Mesothelial cell of epicardium (in vitro differentiated cells): Measurements from ENCODE around the gene FAM83C. TPM values are rescaled to one million over a fixed set of nuclear protein-coding genes. Genes with fewer than 3 reads are reported as not detected.

Experiments
- DNase-seq, 2 experiments: peaks; one replicate each; pipeline ENCODE4 v3.0.0; 2021; ENCODE audit warnings: low spot score in 2 of 2; ENCODE audit not compliant: unreplicated experiment in 2 of 2
- H3K27ac Mint-ChIP-seq: 2 replicates; pipeline ENCODE4 v1.8.0; 2021; ENCODE audit warnings: mixed read lengths
- H3K27me3 Mint-ChIP-seq: 2 replicates; pipeline ENCODE4 v1.8.0; 2021; ENCODE audit warnings: low read depth, mixed read lengths
- H3K36me3 Mint-ChIP-seq: 2 replicates; pipeline ENCODE4 v1.8.0; 2021; ENCODE audit warnings: mixed read lengths
- H3K4me1 Mint-ChIP-seq: 2 replicates; pipeline ENCODE4 v1.8.0; 2021; ENCODE audit warnings: mixed read lengths
- H3K4me3 Mint-ChIP-seq: 2 replicates; pipeline ENCODE4 v1.8.0; 2021; ENCODE audit warnings: mild to moderate bottlenecking, moderate library complexity, mixed read lengths
- H3K9me3 Mint-ChIP-seq: 2 replicates; pipeline ENCODE4 v1.8.0; 2021; ENCODE audit warnings: mixed read lengths
- total RNA-seq: library from RNA; stranded (reverse); gene quantifications from 3 replicates; pipeline ENCODE4 v1.2.1, GENCODE V29; 2021
- TF ChIP-seq, protein P1 (sequence below): fragments of 200-600 bp; sonication (generic); IDR thresholded peaks from one replicate; pipeline ENCODE4 v1.5.0; 2021; ENCODE audit warnings: antibody characterized with exemption; ENCODE audit not compliant: unreplicated experiment

FAM83C gene
- total RNA-seq, 1 donor from 2014 or later: not detected

GRCh38 chr20:35298264-35298663 is 6.0 kb upstream of the FAM83C start:
- Mint-ChIP-seq H3K27ac (no peak overlapping the region), H3K4me3 (no peak overlapping the region), H3K4me1 (no peaks in the 10 kb centered on the region), H3K36me3 (no peaks in the 10 kb centered on the region), H3K9me3 (no peaks in the 10 kb centered on the region), H3K27me3 (peaks cover 12% of the 10 kb centered on the region)
- TF ChIP-seq, protein P1, sequence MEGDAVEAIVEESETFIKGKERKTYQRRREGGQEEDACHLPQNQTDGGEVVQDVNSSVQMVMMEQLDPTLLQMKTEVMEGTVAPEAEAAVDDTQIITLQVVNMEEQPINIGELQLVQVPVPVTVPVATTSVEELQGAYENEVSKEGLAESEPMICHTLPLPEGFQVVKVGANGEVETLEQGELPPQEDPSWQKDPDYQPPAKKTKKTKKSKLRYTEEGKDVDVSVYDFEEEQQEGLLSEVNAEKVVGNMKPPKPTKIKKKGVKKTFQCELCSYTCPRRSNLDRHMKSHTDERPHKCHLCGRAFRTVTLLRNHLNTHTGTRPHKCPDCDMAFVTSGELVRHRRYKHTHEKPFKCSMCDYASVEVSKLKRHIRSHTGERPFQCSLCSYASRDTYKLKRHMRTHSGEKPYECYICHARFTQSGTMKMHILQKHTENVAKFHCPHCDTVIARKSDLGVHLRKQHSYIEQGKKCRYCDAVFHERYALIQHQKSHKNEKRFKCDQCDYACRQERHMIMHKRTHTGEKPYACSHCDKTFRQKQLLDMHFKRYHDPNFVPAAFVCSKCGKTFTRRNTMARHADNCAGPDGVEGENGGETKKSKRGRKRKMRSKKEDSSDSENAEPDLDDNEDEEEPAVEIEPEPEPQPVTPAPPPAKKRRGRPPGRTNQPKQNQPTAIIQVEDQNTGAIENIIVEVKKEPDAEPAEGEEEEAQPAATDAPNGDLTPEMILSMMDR: no peak
- DNase-seq: no peak

DNA sequence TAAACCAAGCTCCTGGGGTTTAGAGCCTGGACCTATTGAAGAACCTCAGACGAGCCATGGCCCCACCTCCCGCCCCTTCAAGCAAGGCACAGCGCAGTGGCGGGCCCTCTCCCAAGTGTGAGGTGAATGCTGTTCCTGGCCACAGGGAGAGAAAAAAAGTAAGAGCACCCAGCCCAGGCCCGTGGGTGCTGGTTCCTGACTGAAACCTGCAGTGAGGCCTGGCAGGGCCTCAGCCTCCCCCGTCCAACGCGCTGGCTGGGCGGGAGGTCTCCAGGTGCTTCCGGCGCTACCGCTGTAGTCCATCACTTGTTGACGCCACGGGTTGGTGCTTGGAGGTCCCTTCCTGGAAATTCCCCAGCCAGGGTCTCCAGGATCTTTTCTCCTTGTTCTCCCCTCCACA is 5.5 kb upstream of the FAM83C start:
- TF ChIP-seq, protein P1: no peak
- Mint-ChIP-seq H3K9me3 (no peaks in the 10 kb centered on the region), H3K4me1 (no peaks in the 10 kb centered on the region), H3K27ac (no peak overlapping the region), H3K36me3 (no peaks in the 10 kb centered on the region), H3K4me3 (no peak overlapping the region), H3K27me3 (peaks cover 12% of the 10 kb centered on the region)
- DNase-seq: no peak

- DNase-seq: no peak
- Mint-ChIP-seq H3K27me3 (peaks cover 12% of the 10 kb centered on the region), H3K4me3 (no peak overlapping the region), H3K4me1 (no peaks in the 10 kb centered on the region), H3K36me3 (no peaks in the 10 kb centered on the region), H3K27ac (no peak overlapping the region), H3K9me3 (no peaks in the 10 kb centered on the region)
- TF ChIP-seq, protein P1: no peak
These were observed 4.9 kb upstream of the FAM83C start for GRCh38 chr20:35297155-35297554.

- H3K9me3 Mint-ChIP-seq: no peaks in the 10 kb centered on the region
- no peaks in the 10 kb centered on the region for H3K4me1 Mint-ChIP-seq
- DNase-seq: no peak
- peaks cover 12% of the 10 kb centered on the region for H3K27me3 Mint-ChIP-seq
- H3K27ac Mint-ChIP-seq: no peak overlapping the region
- TF ChIP-seq, protein P1: no peak
- H3K36me3 Mint-ChIP-seq: no peaks in the 10 kb centered on the region
- no peak overlapping the region for H3K4me3 Mint-ChIP-seq
These were observed 3.9 kb upstream of the FAM83C start for GRCh38 chr20:35296101-35296554.

DNA sequence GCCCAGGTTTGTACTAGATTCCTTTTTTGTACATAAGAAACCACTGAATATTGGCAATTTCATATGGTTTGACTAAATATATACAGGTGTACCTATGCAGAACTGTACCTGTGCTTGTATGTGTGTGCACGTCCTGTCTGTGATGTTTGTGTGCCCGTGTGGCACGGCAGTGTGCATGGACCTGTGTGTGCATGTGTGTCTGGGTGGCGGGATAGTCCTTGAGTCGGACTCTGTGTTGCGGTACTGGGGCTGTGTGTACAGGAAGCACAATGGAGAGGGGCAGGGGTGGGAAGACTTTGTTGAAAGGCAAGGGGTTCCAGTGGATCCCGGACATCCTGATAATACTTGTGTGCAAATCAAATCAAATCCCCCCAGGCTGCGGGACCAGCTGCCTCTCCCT is 3.4 kb upstream of the FAM83C start:
- H3K36me3 Mint-ChIP-seq: no peaks in the 10 kb centered on the region
- H3K9me3 Mint-ChIP-seq: no peaks in the 10 kb centered on the region
- H3K27me3 Mint-ChIP-seq: peaks cover 12% of the 10 kb centered on the region
- no peaks in the 10 kb centered on the region for H3K4me1 Mint-ChIP-seq
- H3K4me3 Mint-ChIP-seq: no peak overlapping the region
- DNase-seq: no peak
- H3K27ac Mint-ChIP-seq: no peak overlapping the region
- TF ChIP-seq, protein P1: no peak

DNA sequence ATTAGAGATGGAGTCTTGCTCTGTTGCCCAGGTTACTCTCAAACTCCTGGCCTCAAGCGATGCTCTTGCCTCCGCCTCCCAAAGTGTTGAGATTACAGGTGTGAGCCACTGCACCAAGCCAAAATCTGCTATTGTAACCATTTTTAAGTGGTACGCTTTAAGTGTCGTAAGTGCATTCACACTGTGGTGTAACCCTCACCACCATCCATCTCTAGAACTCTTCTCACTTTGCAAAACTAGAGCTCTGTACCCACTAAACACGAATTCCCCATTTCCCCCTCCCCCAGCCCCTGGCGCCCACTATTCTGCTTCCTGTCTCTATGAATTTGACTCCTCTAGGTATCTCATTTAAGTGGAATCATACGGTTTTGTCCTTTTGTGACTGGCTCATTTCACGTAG is 2.8 kb upstream of the FAM83C start:
- Mint-ChIP-seq H3K27ac (no peak overlapping the region), H3K4me1 (no peaks in the 10 kb centered on the region), H3K4me3 (no peak overlapping the region), H3K27me3 (peaks cover 12% of the 10 kb centered on the region), H3K9me3 (no peaks in the 10 kb centered on the region), H3K36me3 (no peaks in the 10 kb centered on the region)
- TF ChIP-seq, protein P1: no peak
- DNase-seq: no peak
